ENCODE measurements around the gene GSTA4. TPM values are rescaled to one million over a fixed set of nuclear protein-coding genes. Genes with fewer than 3 reads are reported as not detected.

GSTA4 gene
- total and polyA plus RNA-seq, 2 of the 8 experiments (the other 6 are each of a cell fraction or from before 2014, with no cell fraction given): 13.9 to 21.6 TPM

DNA sequence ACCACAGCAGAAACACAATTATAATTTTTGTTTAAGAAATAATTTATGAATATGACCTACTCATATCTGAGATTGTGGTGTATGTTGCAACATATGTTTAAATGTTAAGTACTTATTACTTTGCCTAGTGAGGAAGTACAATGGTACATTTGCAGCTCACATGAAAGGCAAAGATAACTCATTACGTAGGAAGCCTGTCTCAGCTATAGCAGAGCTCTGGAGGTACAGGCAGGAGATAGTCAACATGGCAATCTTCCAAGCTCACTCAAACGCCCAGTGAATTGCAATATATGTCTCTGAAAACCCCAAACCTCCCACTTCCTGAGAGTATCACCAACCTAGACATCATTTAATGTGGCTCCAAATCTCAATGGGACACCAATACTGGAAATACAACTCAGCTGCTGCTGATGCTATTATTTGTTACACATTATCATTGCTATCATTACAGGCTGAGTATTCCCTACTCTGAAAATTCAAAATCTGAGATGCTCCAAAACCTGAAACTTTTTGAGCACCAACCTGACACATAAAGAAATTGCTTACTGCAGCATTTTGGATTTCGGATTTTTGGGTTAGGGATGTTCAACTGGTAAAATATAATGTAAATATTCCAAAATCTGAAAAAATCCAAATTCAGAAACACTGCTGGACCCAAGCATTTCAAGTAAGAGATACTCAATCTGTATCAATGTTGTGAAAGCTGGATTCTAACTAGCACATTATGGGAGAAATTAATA is 25.1 kb upstream of the GSTA4 start:
- H4K8ac ChIP-seq (ENCODE audit: extremely low read depth, insufficient read depth, low read length): no peak overlapping the region
- no peak overlapping the region for H3K18ac ChIP-seq (ENCODE audit: extremely low read depth, low read length)
- no peaks in the 10 kb centered on the region for H3K27me3 ChIP-seq (replicated peaks in 1 of 4; ENCODE audit: control insufficient read depth in 3 of 4, extremely low read depth in 1 of 4, insufficient read depth in 3 of 4, low read length in 3 of 4)
- DNase-seq (ENCODE audit: low read depth in 1 of 2, low spot score in 2 of 2) (no peak), FAIRE-seq (no peak)
- no peaks in the 10 kb centered on the region for H3K9me3 ChIP-seq (ENCODE audit: insufficient read depth in 2 of 2, low read depth in 1 of 2, low read length in 1 of 2)
- no peak overlapping the region for H3K27ac ChIP-seq (ENCODE audit: low read depth, low read length)
- no peak overlapping the region for H2BK120ac ChIP-seq (replicated peaks; ENCODE audit: low read depth, low read length)
- H3K9ac ChIP-seq (replicated peaks in 1 of 4; ENCODE audit: extremely low read depth in 1 of 4, low read depth in 3 of 4, low read length in 3 of 4): no peak overlapping the region
- H2AFZ ChIP-seq (ENCODE audit: low read length): no peak overlapping the region
- no peaks in the 10 kb centered on the region for H3K79me2 ChIP-seq (ENCODE audit: control insufficient read depth in 1 of 2, insufficient read depth in 2 of 2, low read length in 2 of 2)
- no peak overlapping the region for H3K56ac ChIP-seq (replicated peaks; ENCODE audit: insufficient read length, low read depth, low read length)
- H3K4me3 ChIP-seq (ENCODE audit: extremely low read depth in 1 of 4, insufficient read depth in 2 of 4, low read depth in 3 of 4, low read length in 4 of 4): no peak overlapping the region
- H4K91ac ChIP-seq (replicated peaks; ENCODE audit: insufficient read length, low read length): no peak overlapping the region
- ChIA-PET POLR2A (ENCODE audit: partially characterized antibody) (no interaction called here), CTCF (ENCODE audit: partially characterized antibody) (interaction anchor here (0.8 to 0.9 kb wide), 2 partner anchors 24 to 84 kb away, joined by 3 read pairs; no protein-coding TSS in a partner anchor)
- H3K4ac ChIP-seq (replicated peaks; ENCODE audit: insufficient read length, low read depth, low read length): no peak overlapping the region
- H2BK20ac ChIP-seq (ENCODE audit: low read length): no peak overlapping the region
- no peak overlapping the region for H2BK12ac ChIP-seq (ENCODE audit: low read depth, low read length)
- no peak overlapping the region for H2AK5ac ChIP-seq (ENCODE audit: low read depth, low read length)
- H3K23me2 ChIP-seq (ENCODE audit: low read depth, low read length): no peaks in the 10 kb centered on the region
- 81% methylated on average over 3 of the region's 3 CpGs; no CpG with 5 or more reads in 1 of the 2 experiments for WGBS, 2 experiments (ENCODE audit: extremely low coverage in 1 of 2, insufficient coverage in 1 of 2, insufficient read length in 1 of 2, insufficient replicate concordance in 2 of 2, low coverage in 1 of 2, low lambda C conversion rate in 2 of 2, missing lambda C conversion rate in 1 of 2)
- H3K4me2 ChIP-seq (ENCODE audit: insufficient read depth in 1 of 2, low read depth in 2 of 2, low read length in 2 of 2): no peak overlapping the region
- peaks cover 0 to 2% of the 10 kb centered on the region in 2 experiments for H4K20me1 ChIP-seq (replicated peaks in 1 of 2; ENCODE audit: control insufficient read depth in 1 of 2, insufficient read depth in 2 of 2, low read length in 2 of 2)
- no peak for TF ChIP-seq PHF8 (conservative IDR thresholded peaks at IDR 0.05; ENCODE audit: low read depth, low read length)
- no peak for TF ChIP-seq TBP (IDR thresholded peaks at IDR 0.05; ENCODE audit: low read depth, low read length)
- no peak for TF ChIP-seq TAF1 (IDR thresholded peaks at IDR 0.05; ENCODE audit: low read depth, low read length)
- TF ChIP-seq MAFK (IDR thresholded peaks at IDR 0.05; ENCODE audit: low read depth, low read length): no peak
- no peak for TF ChIP-seq TAF7 (optimal IDR thresholded peaks at IDR 0.05; ENCODE audit: borderline replicate concordance, low read depth, low read length)
- TF ChIP-seq ZNF274 (IDR thresholded peaks at IDR 0.05; ENCODE audit: borderline replicate concordance, extremely low read depth, low read length): no peak
- TF ChIP-seq CBX5 (IDR thresholded peaks at IDR 0.05; ENCODE audit: low read depth, low read length): no peak
- no peak for TF ChIP-seq TEAD4 (IDR thresholded peaks at IDR 0.05; ENCODE audit: low read depth, low read length)
- TF ChIP-seq POU5F1 (IDR thresholded peaks at IDR 0.05; ENCODE audit: low read depth, low read length): no peak
- TF ChIP-seq NRF1 (IDR thresholded peaks at IDR 0.05; ENCODE audit: low read depth, low read length): no peak
- TF ChIP-seq, protein P1, sequence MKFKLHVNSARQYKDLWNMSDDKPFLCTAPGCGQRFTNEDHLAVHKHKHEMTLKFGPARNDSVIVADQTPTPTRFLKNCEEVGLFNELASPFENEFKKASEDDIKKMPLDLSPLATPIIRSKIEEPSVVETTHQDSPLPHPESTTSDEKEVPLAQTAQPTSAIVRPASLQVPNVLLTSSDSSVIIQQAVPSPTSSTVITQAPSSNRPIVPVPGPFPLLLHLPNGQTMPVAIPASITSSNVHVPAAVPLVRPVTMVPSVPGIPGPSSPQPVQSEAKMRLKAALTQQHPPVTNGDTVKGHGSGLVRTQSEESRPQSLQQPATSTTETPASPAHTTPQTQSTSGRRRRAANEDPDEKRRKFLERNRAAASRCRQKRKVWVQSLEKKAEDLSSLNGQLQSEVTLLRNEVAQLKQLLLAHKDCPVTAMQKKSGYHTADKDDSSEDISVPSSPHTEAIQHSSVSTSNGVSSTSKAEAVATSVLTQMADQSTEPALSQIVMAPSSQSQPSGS (IDR thresholded peaks at IDR 0.05; ENCODE audit: low read length): no peak
- TF ChIP-seq POLR2A (IDR thresholded peaks at IDR 0.05; ENCODE audit: control extremely low read depth in 1 of 2, low read depth in 2 of 2, low read length in 2 of 2): no peak
- no peak overlapping the region for H4K5ac ChIP-seq (ENCODE audit: insufficient read length, low read depth, low read length)
- H3K4me1 ChIP-seq (replicated peaks in 1 of 4; ENCODE audit: control insufficient read depth in 3 of 4, insufficient read depth in 4 of 4, low read length in 3 of 4): no peaks in the 10 kb centered on the region
- H3K23ac ChIP-seq (ENCODE audit: insufficient read length): no peak overlapping the region
- no peaks in the 10 kb centered on the region for H3K79me1 ChIP-seq (ENCODE audit: low read depth, low read length)
- H2BK5ac ChIP-seq (ENCODE audit: low read depth, low read length): no peak overlapping the region
- H3K14ac ChIP-seq (ENCODE audit: insufficient read length): no peak overlapping the region
- H3K36me3 ChIP-seq (ENCODE audit: control insufficient read depth in 2 of 4, insufficient read depth in 4 of 4, low read length in 3 of 4): peaks cover 0 to 10% (median 3%) of the 10 kb centered on the region in 4 experiments; a peak in 3 of 8 replicates
- H2BK15ac ChIP-seq (ENCODE audit: low read length): no peak overlapping the region

All from H1 (cell line).